GM12801 (cell line): ENCODE data around the gene IGFN1.

Source experiments
- CTCF ChIP-seq: IDR thresholded peaks from one replicate; pipeline ENCODE4 v1.5.1; 2011; ENCODE audit warnings: control low read depth; ENCODE audit not compliant: insufficient read length; ENCODE audit errors: extremely low read depth

The IGFN1 gene

DNA sequence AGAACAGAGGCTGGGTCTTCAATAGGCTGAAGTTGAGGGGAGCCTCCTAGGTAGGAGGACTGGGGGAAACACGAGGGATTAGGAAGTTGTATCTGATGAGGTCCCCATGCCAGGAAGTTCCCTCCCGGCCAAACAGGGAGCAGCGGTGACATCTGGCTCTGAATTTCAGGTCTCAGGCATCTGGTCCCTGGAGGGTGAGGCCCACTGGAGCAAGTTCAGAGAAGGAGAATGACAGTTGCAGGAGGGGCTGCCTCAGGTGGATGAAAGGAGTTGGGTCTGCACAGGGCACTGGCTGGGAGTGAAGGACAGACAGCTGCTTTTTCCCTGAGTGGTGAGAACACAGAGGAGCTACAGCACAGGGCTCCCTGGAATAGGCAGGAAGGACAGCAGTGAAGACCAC lies 45.5 kb upstream of the IGFN1 start:
- no peak for TF ChIP-seq CTCF

GRCh38 chr1:201145816-201146215 lies 44.8 kb upstream of the IGFN1 start:
- no peak for TF ChIP-seq CTCF

- TF ChIP-seq CTCF = no peak
These were observed 43.8 kb upstream of the IGFN1 start for GRCh38 chr1:201146626-201147390.

DNA sequence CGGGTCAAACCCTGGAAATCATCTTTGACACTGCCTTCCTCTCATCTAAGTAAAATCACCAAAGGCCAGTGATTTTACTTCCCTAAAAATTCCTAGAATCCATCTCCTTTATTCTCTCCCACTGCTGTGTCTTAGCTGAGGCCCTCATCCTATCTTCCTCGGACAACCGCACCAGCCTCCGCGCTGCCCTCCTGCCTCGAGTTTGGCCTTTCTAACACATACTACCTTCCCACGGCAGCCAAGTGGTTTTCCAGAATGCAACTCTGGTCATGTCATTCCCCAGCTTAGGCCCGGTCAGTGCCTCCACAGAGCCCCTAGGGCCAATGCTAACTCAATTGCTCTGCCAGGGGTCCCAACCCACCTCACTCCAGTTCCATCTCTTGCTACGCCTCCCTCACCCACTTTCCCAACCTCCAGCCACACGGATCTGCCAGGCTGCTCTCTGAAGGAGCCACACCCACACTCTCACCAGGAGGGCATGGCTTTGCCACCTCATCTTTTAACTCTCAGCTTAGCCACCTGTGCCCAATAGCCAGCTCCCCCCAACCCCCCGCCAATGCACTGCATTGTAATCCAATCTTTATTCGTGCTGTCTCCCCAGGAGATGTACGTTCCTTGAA lies 43.1 kb upstream of the IGFN1 start:
- TF ChIP-seq CTCF = no peak

DNA sequence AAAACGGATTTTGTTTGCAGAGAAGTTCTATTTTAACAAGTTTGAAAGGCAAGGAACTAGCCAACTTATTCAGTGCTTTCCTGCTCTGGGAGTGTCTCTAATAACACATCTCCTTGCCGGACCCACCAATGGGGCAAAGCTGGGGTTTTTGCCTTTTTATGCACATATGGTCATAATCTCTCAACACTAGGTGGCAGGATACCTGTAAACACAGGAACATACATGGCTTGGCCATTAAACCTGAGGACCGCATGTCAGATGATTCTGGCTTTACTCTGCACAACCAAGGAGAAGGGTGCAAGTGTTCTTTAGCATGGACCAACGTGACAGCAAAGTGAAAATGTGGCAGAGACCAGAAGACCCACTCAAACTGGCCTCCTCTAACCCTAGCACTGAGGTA lies 41.2 kb upstream of the IGFN1 start:
- TF ChIP-seq CTCF = no peak

DNA sequence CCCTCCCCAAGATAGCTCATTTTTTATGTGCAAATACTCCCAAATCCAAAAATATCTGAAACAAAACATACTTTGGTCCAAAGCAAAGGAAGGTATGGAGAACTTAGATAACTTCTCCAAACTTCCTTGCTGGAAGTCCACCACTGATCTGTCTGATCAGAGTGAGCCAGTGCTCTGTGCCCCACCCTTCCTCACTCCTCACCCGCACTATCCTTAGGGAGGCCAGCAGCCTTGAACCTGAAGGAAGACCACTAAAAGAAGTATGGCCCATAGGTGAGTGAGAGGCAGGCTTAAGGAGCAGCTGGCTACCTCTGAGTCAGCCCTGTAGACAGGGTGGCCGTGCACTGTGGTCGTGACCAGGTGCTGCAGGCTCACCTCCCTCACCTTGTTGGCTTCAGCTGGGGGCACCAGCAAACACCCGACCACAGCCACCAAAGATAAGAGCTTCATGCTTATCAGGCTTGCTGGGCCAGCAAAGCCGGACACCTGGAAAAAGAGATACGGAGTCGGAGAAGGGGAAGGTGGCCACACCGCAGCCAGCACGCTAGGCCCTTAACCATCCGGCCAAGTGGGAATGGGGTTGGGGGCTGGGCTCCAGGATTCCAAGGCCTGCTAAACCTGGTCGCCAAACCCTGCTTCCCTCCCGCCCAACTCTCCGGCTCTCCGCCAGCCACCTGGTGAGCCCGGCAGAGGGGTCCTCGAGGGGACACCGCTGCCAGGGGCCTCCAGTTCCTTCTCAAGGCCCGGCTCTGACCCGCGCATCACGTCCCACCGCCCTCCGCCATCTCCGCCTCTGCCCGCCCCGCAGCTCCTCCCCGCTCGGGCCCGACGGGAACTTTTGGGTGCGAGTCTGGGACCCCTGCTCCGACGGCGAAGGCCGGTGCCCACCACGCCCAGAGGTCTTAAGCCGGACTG lies 36.9 kb upstream of the IGFN1 start:
- TF ChIP-seq CTCF = no peak
